SJCRH30 (cell line): ENCODE data around the gene RPL4. TPM values are rescaled to one million over a fixed set of nuclear protein-coding genes. Genes with fewer than 3 reads are reported as not detected.
"Not testable (repeated sequence)": the region's sequence is repeated elsewhere in the genome, so short reads cannot be mapped to it uniquely, and the experiment has no call there.

ENCODE experiments used
- DNase-seq, 2 experiments: peaks; one replicate each; pipeline ENCODE4 v3.0.0-alpha.2; 2015 to 2020
- H3K27ac ChIP-seq: fragments of 250-450 bp; sonication (Bioruptor Pico); 2 replicates; pipeline ENCODE4 v1.5.1; 2020; ENCODE audit warnings: mild to moderate bottlenecking, moderate library complexity
- H3K27me3 ChIP-seq: fragments of 250-450 bp; sonication (Bioruptor Pico); 2 replicates; pipeline ENCODE4 v1.5.1; 2020; ENCODE audit warnings: mild to moderate bottlenecking, moderate library complexity
- H3K36me3 ChIP-seq: fragments of 250-450 bp; sonication (Bioruptor Pico); 2 replicates; pipeline ENCODE4 v1.5.1; 2020; ENCODE audit warnings: mild to moderate bottlenecking, moderate library complexity
- H3K4me1 ChIP-seq: fragments of 250-450 bp; sonication (Bioruptor Pico); 2 replicates; pipeline ENCODE4 v1.5.1; 2020; ENCODE audit warnings: mild to moderate bottlenecking, moderate library complexity
- H3K4me3 ChIP-seq: fragments of 250-450 bp; sonication (Bioruptor Pico); 2 replicates; pipeline ENCODE4 v1.5.1; 2020; ENCODE audit warnings: mild to moderate bottlenecking, moderate library complexity
- H3K9me3 ChIP-seq: fragments of 250-450 bp; sonication (Bioruptor Pico); replicated peaks from 2 replicates; pipeline ENCODE4 v1.5.1; 2020; ENCODE audit warnings: mild to moderate bottlenecking, moderate library complexity
- total RNA-seq: library from RNA; depleted of rRNA; stranded (reverse); fragments of >200 nt; shearing (Covaris generic); gene quantifications from 2 replicates; pipeline ENCODE4 v1.2.3, GENCODE V29; 2014; rRNA removed

The RPL4 gene
- total RNA-seq: 6,637 and 6,933 TPM in 2 replicates

GRCh38 chr15:66504563-66505429 lies at the start of gene RPL4, which contains the start of gene ZWILCH:
Gene RPL4, minus strand, starts transcription at chr15:66504855. Its CDS starts 65 bp downstream, at chr15:66504790.
Gene ZWILCH, plus strand, starts transcription at chr15:66505326. Its CDS starts 13 bp downstream, at chr15:66505339.
- Histone ChIP-seq H3K27ac (peak within 1 kb of the TSS; percentile 96), H3K9me3 (no peaks in the 10 kb centered on the region), H3K4me1 (peaks cover 9% of the 10 kb centered on the region; the same call in 1 of the 2 replicates), H3K36me3 (peaks cover 45% of the 10 kb centered on the region), H3K4me3 (peak within 1 kb of the TSS; percentile 92), H3K27me3 (no peaks in the 10 kb centered on the region)
- DNase-seq: peak; percentile 80 to 84

GRCh38 chr15:66545255-66545654 lies 40.6 kb upstream of the RPL4 start:
- Histone ChIP-seq H3K27me3 (no peaks in the 10 kb centered on the region), H3K4me3 (no peak overlapping the region), H3K4me1 (no peaks in the 10 kb centered on the region), H3K9me3 (no peaks in the 10 kb centered on the region), H3K36me3 (peaks cover 51% of the 10 kb centered on the region), H3K27ac (no peak overlapping the region)
- DNase-seq: no peak

- no peaks in the 10 kb centered on the region for H3K4me1 ChIP-seq
- DNase-seq: no peak
Observed at GRCh38 chr15:66542896-66543295, 38.2 kb upstream of the RPL4 start.

GRCh38 chr15:66535056-66535455 lies 30.4 kb upstream of the RPL4 start:
- H3K4me3 ChIP-seq: no peak overlapping the region
- no peaks in the 10 kb centered on the region for H3K27me3 ChIP-seq
- H3K9me3 ChIP-seq: no peaks in the 10 kb centered on the region
- no peak for DNase-seq
- H3K36me3 ChIP-seq: peaks cover 55% of the 10 kb centered on the region
- no peaks in the 10 kb centered on the region for H3K4me1 ChIP-seq
- no peak overlapping the region for H3K27ac ChIP-seq

More at GRCh38 chr15:66542896-66543295, 38.2 kb upstream of the RPL4 start:
- no peaks in the 10 kb centered on the region for H3K27me3 ChIP-seq
- H3K9me3 ChIP-seq: no peaks in the 10 kb centered on the region
- peaks cover 49% of the 10 kb centered on the region for H3K36me3 ChIP-seq
- H3K4me3 ChIP-seq: no peak overlapping the region
- H3K27ac ChIP-seq: no peak overlapping the region

- Histone ChIP-seq H3K4me3 (no peak overlapping the region), H3K36me3 (peaks cover 51% of the 10 kb centered on the region), H3K9me3 (no peaks in the 10 kb centered on the region), H3K27me3 (no peaks in the 10 kb centered on the region), H3K4me1 (no peaks in the 10 kb centered on the region), H3K27ac (no peak overlapping the region)
- DNase-seq: no peak
Observed at GRCh38 chr15:66524838-66525237, 20.2 kb upstream of the RPL4 start.

GRCh38 chr15:66523926-66524325 lies 19.3 kb upstream of the RPL4 start:
- Histone ChIP-seq H3K4me1 (no peaks in the 10 kb centered on the region), H3K27ac (no peak overlapping the region), H3K9me3 (no peaks in the 10 kb centered on the region), H3K4me3 (no peak overlapping the region), H3K27me3 (no peaks in the 10 kb centered on the region), H3K36me3 (peaks cover 44% of the 10 kb centered on the region)
- no peak for DNase-seq

GRCh38 chr15:66515901-66516322 lies 11.3 kb upstream of the RPL4 start:
- Histone ChIP-seq H3K4me3 (no peak overlapping the region), H3K9me3 (no peaks in the 10 kb centered on the region), H3K4me1 (no peaks in the 10 kb centered on the region), H3K36me3 (peaks cover 26% of the 10 kb centered on the region), H3K27me3 (no peaks in the 10 kb centered on the region), H3K27ac (no peak overlapping the region)
- no peak for DNase-seq

GRCh38 chr15:66514586-66514985 lies 9.9 kb upstream of the RPL4 start:
- H3K36me3 ChIP-seq: peaks cover 27% of the 10 kb centered on the region
- H3K27ac ChIP-seq: no peak overlapping the region
- H3K4me3 ChIP-seq: no peak overlapping the region
- DNase-seq: no peak
- H3K4me1 ChIP-seq: no peaks in the 10 kb centered on the region
- no peaks in the 10 kb centered on the region for H3K27me3 ChIP-seq
- H3K9me3 ChIP-seq: no peaks in the 10 kb centered on the region

GRCh38 chr15:66508293-66508883 lies 3.7 kb upstream of the RPL4 start:
- Histone ChIP-seq H3K4me3 (no peak overlapping the region), H3K4me1 (no peaks in the 10 kb centered on the region), H3K9me3 (no peaks in the 10 kb centered on the region), H3K36me3 (peaks cover 15% of the 10 kb centered on the region), H3K27ac (no peak overlapping the region), H3K27me3 (no peaks in the 10 kb centered on the region)
- DNase-seq: no peak

- Histone ChIP-seq H3K9me3 (no peaks in the 10 kb centered on the region), H3K36me3 (peaks cover 40% of the 10 kb centered on the region), H3K27ac (peak overlapping the region; percentile 96), H3K27me3 (no peaks in the 10 kb centered on the region), H3K4me1 (peaks cover 9% of the 10 kb centered on the region; the same call in 1 of the 2 replicates), H3K4me3 (peak overlapping the region; percentile 92)
- no peak for DNase-seq
Observed at GRCh38 chr15:66505818-66506217, 1.2 kb upstream of the RPL4 start.

GRCh38 chr15:66505430-66505811 lies 766 bp upstream of the RPL4 start:
- peak in 1 of 2 experiments; percentile 73 for DNase-seq
- H3K27me3 ChIP-seq: no peaks in the 10 kb centered on the region
- H3K4me3 ChIP-seq: peak overlapping the region; percentile 92
- H3K36me3 ChIP-seq: peaks cover 40% of the 10 kb centered on the region
- peaks cover 9% of the 10 kb centered on the region; the same call in 1 of the 2 replicates for H3K4me1 ChIP-seq
- H3K9me3 ChIP-seq: no peaks in the 10 kb centered on the region
- H3K27ac ChIP-seq: peak overlapping the region; percentile 96

GRCh38 chr15:66503780-66504562 lies 684 bp downstream of the RPL4 start:
- H3K27me3 ChIP-seq: no peaks in the 10 kb centered on the region
- H3K4me3 ChIP-seq: peak overlapping the region; percentile 92
- peaks cover 54% of the 10 kb centered on the region for H3K36me3 ChIP-seq
- DNase-seq: no peak
- H3K4me1 ChIP-seq: peaks cover 9% of the 10 kb centered on the region; the same call in 1 of the 2 replicates
- H3K9me3 ChIP-seq: no peaks in the 10 kb centered on the region
- H3K27ac ChIP-seq: peak overlapping the region; percentile 96

GRCh38 chr15:66503041-66503648 lies 1.5 kb downstream of the RPL4 start:
- peaks cover 62% of the 10 kb centered on the region for H3K36me3 ChIP-seq
- not testable (repeated sequence) for H3K4me1 ChIP-seq, H3K27me3 ChIP-seq, H3K9me3 ChIP-seq, DNase-seq
- peak overlapping the region; percentile 96 for H3K27ac ChIP-seq
- peak overlapping the region; percentile 92 for H3K4me3 ChIP-seq

- Histone ChIP-seq H3K4me1 (peaks cover 9% of the 10 kb centered on the region; the same call in 1 of the 2 replicates), H3K4me3 (peak overlapping the region; percentile 92), H3K9me3 (no peaks in the 10 kb centered on the region), H3K27ac (no peak overlapping the region), H3K36me3 (peaks cover 66% of the 10 kb centered on the region), H3K27me3 (no peaks in the 10 kb centered on the region)
- DNase-seq: no peak
Observed at GRCh38 chr15:66502491-66502890, 2.2 kb downstream of the RPL4 start.
